Loucy (cell line): ENCODE results near the gene PLCG1.

ENCODE experiments used
- EZH2phosphoT487 ChIP-seq: fragments of 200-600 bp; IDR thresholded peaks from 2 replicates; pipeline ENCODE4 v1.6.1; 2018; ENCODE audit warnings: antibody characterized with exemption, mild to moderate bottlenecking, moderate library complexity, borderline replicate concordance
- TF ChIP-seq, protein P1 (sequence below): fragments of 200-600 bp; sonication (generic); conservative IDR thresholded peaks from 2 replicates; pipeline ENCODE4 v1.5.1; 2014; ENCODE audit warnings: mild to moderate bottlenecking, antibody characterized with exemption, low read length

DNA sequence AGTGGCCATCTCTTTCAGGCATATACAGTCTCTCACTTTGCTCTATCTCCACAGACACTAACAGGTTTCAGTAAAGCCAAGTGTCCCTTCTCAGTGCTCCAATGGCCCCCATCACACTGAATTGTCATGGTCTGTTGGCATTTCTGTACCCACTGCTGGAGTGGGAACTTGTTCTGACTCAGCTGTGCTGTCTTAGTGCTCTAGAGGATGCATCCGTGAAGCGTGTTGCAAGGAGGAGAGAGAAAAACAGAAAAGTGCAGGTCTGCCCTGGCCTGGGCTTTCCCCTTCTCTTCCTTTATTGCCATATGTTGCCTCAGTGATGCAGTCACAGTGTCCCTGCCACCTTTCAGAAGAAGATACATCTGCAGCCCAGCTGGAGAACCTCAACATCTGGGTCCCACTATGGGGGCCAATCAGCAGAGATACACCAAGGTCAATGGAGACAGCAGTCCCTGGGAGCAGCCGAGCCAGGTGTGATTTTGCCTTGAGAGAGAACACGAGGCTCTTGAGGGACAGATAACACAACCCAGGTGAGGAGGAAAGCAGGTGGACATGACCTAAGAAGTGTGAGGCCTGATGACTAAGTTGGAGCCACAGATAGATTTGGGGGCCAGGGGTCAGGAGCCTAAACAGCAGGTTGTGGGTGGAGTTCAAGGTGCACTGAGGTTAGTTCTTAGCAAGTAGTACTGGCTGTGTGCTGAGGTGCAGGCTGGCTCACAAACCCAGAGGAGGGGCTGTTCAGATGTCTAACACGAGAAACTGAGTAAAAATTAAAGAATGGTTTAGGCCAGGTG is 5.6 kb upstream of the PLCG1 start:
- TF ChIP-seq, protein P1, sequence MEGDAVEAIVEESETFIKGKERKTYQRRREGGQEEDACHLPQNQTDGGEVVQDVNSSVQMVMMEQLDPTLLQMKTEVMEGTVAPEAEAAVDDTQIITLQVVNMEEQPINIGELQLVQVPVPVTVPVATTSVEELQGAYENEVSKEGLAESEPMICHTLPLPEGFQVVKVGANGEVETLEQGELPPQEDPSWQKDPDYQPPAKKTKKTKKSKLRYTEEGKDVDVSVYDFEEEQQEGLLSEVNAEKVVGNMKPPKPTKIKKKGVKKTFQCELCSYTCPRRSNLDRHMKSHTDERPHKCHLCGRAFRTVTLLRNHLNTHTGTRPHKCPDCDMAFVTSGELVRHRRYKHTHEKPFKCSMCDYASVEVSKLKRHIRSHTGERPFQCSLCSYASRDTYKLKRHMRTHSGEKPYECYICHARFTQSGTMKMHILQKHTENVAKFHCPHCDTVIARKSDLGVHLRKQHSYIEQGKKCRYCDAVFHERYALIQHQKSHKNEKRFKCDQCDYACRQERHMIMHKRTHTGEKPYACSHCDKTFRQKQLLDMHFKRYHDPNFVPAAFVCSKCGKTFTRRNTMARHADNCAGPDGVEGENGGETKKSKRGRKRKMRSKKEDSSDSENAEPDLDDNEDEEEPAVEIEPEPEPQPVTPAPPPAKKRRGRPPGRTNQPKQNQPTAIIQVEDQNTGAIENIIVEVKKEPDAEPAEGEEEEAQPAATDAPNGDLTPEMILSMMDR, result no peak
- TF ChIP-seq EZH2phosphoT487, result no peak
